Measurements from ENCODE around the gene NAP1L4. TPM values are rescaled to one million over a fixed set of nuclear protein-coding genes. Genes with fewer than 3 reads are reported as not detected.

NAP1L4 gene
- total RNA-seq, 1 experiment from 2014 or later: 212 TPM

DNA sequence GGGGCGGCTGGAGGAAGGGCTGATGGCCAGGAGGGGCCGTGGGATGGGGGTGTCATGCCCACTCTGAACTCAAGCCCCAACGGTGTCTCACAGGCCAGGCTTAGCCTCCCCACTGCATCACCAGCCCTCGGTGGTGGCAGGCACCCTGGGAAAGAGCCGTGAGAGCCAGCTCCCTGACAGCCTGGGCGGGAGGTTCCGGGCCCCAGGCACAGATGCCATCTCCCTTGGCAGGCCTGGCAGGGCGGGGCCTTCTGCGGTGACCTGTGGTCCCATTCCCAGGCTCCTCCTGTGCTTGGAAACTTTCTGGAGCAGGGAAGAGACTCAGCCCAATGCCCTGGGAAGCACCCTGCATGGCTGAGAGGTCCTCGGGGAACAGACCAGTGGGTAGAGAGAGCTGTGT, 67.7 kb downstream of the NAP1L4 start:
- Histone ChIP-seq H2BK15ac (ENCODE audit: low read depth, low read length) (no peak overlapping the region), H3K9me3 (ENCODE audit: control insufficient read depth, low read depth, low read length) (no peaks in the 10 kb centered on the region), H4K20me1 (ENCODE audit: control insufficient read depth, insufficient read depth, insufficient read length) (no peaks in the 10 kb centered on the region), H2BK12ac (ENCODE audit: insufficient read length, low read depth, low read length) (no peak overlapping the region), H4K5ac (ENCODE audit: insufficient read length, low read depth, low read length) (no peak overlapping the region), H3K4me1 (ENCODE audit: insufficient read depth, low read length) (no peaks in the 10 kb centered on the region), H3K9ac (ENCODE audit: extremely low read depth, insufficient read length, low read length) (no peak overlapping the region), H2BK5ac (ENCODE audit: insufficient read length, low read length) (no peak overlapping the region), H3K4me2 (ENCODE audit: insufficient read depth, insufficient read length, low read length) (no peak overlapping the region), H4K91ac (ENCODE audit: insufficient read length, low read depth, low read length) (no peak overlapping the region), H3K27ac (ENCODE audit: insufficient read length, low read depth, low read length) (no peak overlapping the region), H3K79me2 (ENCODE audit: insufficient read depth, low read length) (no peaks in the 10 kb centered on the region), H3T11ph (ENCODE audit: low read length) (no peak overlapping the region), H2BK120ac (ENCODE audit: low read depth, low read length, poor library complexity, severe bottlenecking) (no peak overlapping the region), H2AFZ (ENCODE audit: low read length) (no peak overlapping the region), H3K79me1 (ENCODE audit: insufficient read depth, low read depth, low read length, poor library complexity, severe bottlenecking) (no peaks in the 10 kb centered on the region), H3K23ac (ENCODE audit: insufficient read length, low read depth, low read length) (no peak overlapping the region), H4K8ac (replicated peaks; ENCODE audit: insufficient read length, low read depth, low read length) (no peak overlapping the region), H3K14ac (ENCODE audit: insufficient read depth, low read length) (no peak overlapping the region), H3K56ac (ENCODE audit: insufficient read length, low read depth, low read length) (no peak overlapping the region), H3K23me2 (ENCODE audit: insufficient read length, low read depth, low read length, poor library complexity, severe bottlenecking) (no peaks in the 10 kb centered on the region), H3K27me3 (ENCODE audit: insufficient read depth, low read length) (peaks cover 14% of the 10 kb centered on the region; the same call in 1 of the 2 replicates), H2AK5ac (ENCODE audit: insufficient read length, low read length) (no peak overlapping the region), H3K18ac (ENCODE audit: insufficient read length, low read depth, low read length) (no peak overlapping the region), H3K4ac (ENCODE audit: low read depth, low read length) (no peak overlapping the region), H2BK20ac (ENCODE audit: low read depth, low read length, poor library complexity, severe bottlenecking) (no peak overlapping the region)
- Mint-ChIP-seq H3K36me3 (ENCODE audit: insufficient read depth in 1 of 3, low read depth in 3 of 3) (peaks cover 0 to 5% (median 0%) of the 10 kb centered on the region in 3 experiments; a peak in 1 of 7 replicates), H3K4me1 (peaks cover 3 to 4% of the 10 kb centered on the region in 2 experiments; a peak in 1 of 4 replicates), H3K9me3 (peaks cover 0 to 2% of the 10 kb centered on the region in 2 experiments; a peak in 3 of 5 replicates), H3K4me3 (no peak overlapping the region), H3K27me3 (ENCODE audit: low read depth) (peaks cover 30% of the 10 kb centered on the region), H3K27ac (no peak overlapping the region)
- no peak for DNase-seq
- TF ChIP-seq, protein P1, sequence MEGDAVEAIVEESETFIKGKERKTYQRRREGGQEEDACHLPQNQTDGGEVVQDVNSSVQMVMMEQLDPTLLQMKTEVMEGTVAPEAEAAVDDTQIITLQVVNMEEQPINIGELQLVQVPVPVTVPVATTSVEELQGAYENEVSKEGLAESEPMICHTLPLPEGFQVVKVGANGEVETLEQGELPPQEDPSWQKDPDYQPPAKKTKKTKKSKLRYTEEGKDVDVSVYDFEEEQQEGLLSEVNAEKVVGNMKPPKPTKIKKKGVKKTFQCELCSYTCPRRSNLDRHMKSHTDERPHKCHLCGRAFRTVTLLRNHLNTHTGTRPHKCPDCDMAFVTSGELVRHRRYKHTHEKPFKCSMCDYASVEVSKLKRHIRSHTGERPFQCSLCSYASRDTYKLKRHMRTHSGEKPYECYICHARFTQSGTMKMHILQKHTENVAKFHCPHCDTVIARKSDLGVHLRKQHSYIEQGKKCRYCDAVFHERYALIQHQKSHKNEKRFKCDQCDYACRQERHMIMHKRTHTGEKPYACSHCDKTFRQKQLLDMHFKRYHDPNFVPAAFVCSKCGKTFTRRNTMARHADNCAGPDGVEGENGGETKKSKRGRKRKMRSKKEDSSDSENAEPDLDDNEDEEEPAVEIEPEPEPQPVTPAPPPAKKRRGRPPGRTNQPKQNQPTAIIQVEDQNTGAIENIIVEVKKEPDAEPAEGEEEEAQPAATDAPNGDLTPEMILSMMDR (conservative IDR thresholded peaks at IDR 0.05): no peak
- no CpG with 5 or more reads among the region's 10 CpGs for WGBS (ENCODE audit: extremely low coverage, insufficient read length, low lambda C conversion rate)

Measured in H9 (cell line).